GM10266 (cell line): ENCODE results near the gene SF3A1.

Source experiments
- DNase-seq: peaks from one replicate; pipeline ENCODE4 v3.0.0; 2012; ENCODE audit errors: extremely low spot score
- CTCF ChIP-seq: IDR thresholded peaks from 2 replicates; pipeline ENCODE4 v1.5.1; 2012; ENCODE audit warnings: mild to moderate bottlenecking, low read depth; ENCODE audit not compliant: control insufficient read depth, insufficient read depth; ENCODE audit errors: missing control alignments

Gene SF3A1

GRCh38 chr22:30326255-30326705 lies 30.4 kb downstream of the SF3A1 start:
- TF ChIP-seq CTCF, result no peak
- peak; percentile 34 for DNase-seq

- no peak for TF ChIP-seq CTCF
- DNase-seq, result no peak
Observed at GRCh38 chr22:30325724-30326254, 30.9 kb downstream of the SF3A1 start.

GRCh38 chr22:30325065-30325720 lies 31.5 kb downstream of the SF3A1 start:
- TF ChIP-seq CTCF, result no peak
- DNase-seq, result no peak

GRCh38 chr22:30324014-30324730 lies 32.5 kb downstream of the SF3A1 start:
- TF ChIP-seq CTCF, result no peak
- DNase-seq, result no peak

- DNase-seq, result no peak
- TF ChIP-seq CTCF, result no peak
Observed at GRCh38 chr22:30323246-30323645, 33.4 kb downstream of the SF3A1 start.

- TF ChIP-seq CTCF, result no peak
- no peak for DNase-seq
Observed at GRCh38 chr22:30321461-30321860, 35.2 kb downstream of the SF3A1 start.

GRCh38 chr22:30320021-30320556 lies 36.6 kb downstream of the SF3A1 start:
- no peak for DNase-seq
- no peak for TF ChIP-seq CTCF
